Medulla oblongata (tissue), 1 donor: Measurements from ENCODE around the gene GALNT12.

Experiments used
- DNase-seq: peaks from one replicate; pipeline ENCODE4 v3.0.0-alpha.2; 2015; ENCODE audit errors: extremely low spot score

GALNT12 gene

DNA sequence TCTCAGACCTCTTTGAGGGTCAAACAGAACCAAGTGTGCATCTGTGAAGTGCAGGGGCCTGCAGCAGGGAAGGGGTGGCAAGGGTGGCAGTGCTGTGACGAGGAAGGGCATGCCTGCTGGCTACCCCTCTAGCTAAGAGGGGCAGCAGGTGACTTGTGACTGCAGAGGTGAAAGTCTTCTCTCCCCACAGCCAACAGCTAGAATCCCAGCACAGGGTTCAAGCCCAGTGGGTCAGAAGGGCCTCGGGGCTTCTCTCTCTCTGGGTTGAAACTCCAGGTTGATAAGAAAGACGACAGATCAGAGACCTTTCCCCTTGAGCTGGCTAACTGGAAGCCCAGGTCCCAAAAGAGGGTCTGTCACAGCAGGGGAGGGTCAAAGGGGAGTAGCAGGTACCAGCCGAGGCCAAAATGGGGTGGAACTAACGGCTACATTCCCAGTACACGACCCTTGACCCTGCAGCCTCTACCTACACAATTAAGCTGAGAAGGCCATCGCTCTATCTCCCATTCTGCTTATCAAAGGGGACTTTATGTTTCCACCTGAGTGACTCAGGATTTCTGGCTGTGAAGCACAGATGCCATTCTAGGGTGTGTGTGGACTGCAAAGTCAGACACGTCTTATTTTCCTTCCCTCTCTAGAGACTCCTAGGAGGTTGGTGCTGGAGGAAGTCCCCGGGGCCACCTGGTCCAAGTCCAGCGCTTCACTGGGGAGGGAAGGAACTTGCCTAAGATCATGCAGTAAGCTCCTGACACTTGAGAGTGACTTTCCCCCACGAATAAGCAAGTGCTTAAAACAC, 25.7 kb upstream of the GALNT12 start:
- no peak for DNase-seq

DNA sequence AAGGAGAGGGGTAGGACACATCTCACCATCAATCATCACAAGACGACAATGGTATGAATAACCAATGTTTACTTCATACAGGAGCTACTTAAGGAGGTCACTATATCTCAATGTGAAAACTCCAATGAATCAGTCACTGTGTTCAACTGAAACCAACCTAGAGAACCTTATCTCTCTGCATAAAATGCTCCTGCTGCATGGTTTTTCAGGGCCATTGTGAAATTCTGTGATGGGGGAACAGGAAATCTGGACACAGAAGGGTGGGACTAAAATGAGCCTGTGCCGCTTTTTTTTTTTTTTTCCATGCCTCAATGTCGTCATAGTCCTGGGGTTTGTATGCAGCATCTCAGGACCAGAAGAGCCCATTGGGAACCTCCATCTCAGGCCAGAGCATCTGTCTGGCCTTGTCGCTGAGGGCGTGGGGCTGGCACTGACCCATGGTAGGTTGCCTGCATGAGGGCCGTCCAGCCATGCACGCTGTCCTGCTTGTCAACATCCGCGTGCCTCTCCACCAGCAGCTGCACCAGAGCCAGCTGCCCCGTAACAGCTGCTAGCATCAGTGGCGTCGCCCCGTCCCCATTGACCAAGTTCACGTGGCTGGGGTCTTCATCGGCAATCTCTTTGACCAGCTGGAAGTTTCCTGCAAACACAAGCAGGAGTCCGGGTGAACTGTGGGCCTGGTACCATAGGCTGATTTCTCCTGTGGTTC, 23.8 kb upstream of the GALNT12 start:
- no peak for DNase-seq

DNA sequence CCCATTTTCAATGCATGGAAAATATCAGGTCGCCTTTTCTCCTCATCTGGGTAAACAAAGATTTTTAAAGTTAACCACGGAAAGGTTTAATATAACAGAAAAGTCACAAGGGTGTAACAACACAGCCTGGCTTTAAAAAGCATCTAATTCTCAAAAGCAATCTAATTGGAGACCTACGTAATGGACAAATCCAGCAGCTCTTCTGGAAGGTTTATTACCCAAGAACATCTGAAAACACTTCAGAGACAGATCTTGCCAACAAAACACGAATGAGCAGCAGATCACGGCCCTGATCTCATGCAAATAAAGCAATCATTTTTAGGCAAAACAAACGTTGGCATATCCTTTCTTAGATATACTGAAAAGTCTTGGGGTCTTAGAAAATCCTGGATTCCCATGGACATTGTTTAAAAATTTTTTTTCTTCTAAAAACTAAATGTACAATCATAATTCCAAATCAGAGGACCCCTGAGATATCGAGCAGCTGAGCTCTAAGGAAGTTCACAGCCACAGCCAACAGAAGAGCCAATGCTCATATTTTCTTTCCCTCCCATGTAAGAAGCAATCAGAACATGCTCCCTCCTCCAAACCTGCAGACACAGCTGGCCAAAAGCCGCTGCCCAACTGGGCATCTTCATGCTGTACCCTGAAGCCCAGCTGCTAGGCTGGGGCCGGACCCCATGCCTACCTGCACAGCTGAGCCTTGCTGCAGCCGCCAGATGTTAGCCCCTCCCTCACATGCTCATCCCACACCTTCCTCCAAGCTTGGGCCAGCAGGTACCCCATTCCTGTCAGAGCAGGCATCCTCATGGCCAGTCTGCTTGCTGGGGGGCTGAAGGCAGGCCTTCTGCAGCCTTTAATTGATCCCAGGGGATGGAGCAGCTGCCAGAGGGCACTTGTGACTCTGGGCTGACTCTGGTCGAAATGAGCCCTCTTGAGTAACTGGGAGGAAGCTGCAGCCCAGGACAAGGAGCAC, 22.4 kb upstream of the GALNT12 start:
- DNase-seq: no peak

DNA sequence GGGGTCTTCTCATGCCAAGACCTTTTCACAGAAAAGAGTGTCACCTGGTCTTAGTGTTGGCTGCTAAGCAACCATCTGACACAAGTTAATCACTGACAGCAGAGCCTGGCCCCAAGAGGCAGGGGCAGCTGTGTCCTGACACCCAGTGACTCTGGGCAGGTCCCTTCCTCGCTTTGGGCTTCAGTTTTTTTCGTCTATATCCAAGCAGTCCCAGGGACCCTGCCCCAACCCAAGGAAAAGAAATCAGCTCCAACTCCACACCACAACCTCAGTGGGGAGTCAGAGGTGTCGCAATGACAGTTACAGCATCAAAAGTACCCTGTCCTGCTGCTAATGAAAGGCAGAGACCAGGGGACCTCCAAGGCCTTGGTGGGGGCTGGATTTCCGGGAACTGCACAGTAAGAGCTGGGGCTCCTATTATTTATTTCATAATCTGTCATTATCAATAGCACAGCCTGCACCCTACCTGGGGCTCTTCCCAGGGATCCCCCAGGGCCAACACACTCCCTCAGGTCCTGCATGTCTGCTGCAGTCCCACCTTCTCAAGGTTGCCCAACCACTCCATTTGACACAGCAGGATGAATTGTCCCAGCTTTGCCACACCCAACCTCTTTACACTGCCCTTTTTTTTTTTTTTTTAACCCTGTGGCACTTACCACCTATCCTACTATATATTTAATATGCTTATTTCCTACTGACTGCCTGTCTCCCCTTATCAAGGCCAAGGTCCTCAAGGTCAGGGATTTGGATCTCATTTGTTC, 20.5 kb upstream of the GALNT12 start:
- no peak for DNase-seq

DNA sequence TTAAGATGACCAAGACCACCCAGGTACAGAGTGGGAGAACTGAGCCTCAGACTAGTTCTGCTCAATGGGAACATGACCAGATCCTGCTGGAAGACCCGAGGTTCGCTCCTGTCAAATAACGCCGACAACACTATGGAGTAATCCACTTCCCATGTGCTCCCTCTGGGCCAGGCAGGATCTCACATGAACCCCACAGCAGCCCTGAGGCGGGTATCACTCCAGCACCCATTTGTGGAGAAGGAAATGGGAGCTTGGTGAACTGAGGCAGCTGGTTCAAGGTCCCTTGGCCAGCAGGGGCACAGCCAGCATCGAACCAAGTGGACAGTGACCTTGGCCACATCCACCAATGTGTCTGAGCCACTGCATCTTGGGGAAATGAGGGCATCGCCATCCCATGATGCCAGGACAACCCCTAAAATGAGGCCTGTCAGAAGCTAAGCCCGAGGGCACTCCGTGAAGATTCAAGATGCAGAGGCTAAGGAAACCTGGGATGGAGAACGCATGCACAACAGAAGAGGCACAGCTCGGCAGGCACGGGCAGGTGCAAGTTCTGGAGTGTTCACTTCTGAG, 19.6 kb upstream of the GALNT12 start:
- no peak for DNase-seq

DNA sequence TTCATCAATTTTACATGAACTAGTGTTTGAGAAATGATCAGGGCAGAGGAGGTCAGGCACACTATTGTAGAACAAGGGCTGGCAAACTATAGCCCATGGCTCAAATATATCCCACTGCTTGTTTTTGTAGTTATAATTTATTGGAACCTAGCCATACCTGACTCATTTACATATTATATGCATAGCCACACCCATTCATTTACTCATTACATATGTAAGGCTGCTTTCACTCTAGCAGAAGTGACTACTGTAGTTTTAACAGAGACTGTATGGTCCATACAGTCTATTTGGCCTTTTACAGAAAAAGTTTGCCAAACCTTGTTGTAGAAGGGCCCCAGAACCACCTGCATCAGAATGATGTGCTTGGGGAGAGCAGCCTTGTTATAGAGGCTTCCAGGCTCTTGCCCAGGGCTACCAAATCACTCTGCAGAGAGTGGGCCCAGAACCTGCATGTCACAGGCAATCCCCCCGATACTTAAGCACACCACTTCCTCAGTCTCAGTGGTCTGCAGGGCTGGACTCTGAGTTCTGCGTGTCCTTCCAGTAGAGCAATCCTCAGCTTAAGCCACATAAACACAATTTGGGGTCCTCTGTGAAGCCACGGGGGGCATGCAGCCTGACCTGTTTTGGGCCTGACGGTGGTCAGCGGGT, 17.9 kb upstream of the GALNT12 start:
- no peak for DNase-seq

DNA sequence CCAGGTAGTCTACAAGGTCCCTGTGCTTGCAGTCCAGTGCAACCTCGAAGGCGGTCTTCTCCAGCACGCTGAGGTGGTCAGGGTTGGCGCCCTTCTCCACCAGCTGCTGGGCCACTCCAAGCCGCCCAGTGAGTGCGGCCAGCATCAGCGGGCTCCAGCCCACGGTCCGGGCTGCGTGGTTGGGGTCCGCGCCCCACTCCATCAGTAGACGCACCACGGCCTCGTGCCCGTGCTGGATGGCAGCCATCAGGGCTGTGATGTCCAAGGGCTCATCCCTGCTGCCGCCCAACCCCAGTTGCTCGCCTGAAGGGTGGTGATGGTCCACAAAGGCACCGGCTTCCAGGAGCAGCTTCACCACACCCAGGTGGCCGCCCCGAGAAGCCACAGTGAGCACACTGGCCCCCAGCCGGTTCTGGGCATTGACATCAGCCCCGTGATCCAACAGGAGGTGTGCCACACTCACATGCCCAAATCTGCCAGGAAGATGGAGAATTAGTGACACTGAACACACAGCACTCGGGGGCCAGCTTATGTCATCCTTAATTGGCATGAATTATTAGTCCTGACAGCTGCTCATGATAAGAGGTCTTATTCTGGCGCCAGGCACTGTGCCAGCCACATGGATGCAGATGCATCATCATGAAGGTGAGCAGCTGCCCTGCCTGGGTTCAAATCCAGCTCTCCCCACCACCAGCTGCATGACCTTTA, 17.2 kb upstream of the GALNT12 start:
- DNase-seq: no peak

DNA sequence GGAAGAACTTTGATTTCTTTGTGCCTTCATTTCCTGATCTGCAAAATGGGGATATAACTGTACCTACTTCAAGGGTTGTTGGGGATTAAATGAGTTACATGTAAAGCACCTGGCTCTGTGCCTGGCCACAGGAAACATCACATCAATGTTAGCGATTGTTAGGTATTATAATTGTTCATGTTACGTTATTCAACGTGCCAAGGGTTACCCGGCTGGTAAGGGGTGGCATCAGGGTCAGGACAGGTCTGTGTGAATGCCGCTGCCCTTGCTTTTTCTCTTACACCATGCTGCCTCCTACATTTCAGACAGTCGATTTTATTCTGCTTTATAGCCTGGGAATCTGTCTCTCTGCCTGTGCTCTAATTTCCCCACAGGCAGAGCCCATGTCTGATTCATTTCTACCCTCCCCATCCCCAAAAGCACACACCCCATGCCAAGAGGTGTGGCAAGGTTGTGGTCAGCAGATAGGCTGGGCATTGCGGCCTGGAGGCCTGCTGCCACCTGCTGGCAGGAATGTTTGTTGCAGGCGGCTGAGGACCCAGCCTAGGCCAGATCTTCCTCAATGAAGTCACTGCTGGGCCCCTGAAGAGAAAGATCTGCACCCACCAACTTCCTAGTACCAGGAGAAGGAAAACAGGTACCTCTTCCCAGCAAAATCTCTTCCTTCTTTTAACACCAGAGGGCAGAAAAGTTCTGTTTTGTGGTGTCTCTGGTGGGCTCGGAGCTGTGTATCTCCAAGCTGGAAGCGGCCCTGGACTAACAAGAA, 16.4 kb upstream of the GALNT12 start:
- peak; percentile 84 for DNase-seq

DNA sequence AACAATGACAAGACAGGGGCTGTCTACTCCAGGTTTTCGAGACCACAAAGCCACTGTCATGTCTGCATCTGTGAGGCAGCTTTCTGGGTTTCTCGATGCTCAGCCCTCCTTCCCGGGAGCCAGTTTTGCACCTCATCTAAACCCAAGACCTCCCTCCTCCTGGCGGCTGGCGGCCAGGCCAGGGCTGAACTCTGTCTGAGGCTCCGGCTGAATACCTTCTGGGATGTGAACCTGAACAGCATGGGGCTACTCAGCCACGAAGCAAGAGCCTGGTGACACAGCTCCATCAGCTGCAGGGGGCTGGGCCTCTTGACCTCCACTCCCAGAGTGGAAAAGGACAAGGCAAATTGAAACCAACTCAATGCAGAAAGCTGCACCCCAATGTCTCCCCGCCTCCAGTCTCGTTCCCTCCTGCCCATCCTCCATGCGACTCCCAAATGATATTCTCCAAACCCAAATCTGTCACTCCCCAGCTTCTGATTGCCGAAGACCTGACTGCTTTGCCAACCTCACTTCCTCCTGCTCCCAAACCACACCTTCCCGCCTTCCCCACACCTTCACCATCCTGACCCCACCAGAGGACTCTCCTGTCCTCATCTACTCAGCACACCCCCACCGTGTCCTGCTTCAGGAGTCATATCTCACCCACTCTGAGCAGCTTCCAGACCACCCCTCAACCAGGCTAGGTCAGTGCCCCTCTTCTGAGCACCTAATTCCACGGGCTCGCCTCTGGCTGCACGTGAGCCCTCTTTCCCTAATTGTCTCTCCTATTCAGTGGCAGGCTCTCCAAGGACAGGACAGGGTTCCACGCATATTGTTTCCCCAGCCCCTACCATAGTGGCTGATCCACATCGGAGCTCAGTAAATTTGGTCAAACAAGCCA, 15.6 kb upstream of the GALNT12 start:
- no peak for DNase-seq

DNA sequence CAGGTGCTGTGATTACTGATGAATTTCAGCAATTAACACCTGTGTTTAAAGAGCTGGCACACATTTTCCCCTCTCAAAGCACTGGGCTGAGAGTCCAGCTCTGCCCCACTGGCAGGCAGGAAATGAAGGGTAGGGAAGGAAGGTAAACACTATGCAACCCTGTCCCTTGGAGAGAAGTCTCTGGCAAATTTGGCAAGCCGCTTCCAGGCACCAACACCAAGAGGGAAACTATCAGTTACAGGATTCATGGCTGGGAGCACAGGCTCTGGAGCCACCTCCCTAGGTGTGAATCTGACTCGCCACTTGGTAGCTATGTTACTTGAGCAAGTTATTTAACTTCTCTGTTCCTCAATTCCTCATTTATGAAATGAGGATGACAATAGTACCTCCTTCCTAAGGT, 14.4 kb upstream of the GALNT12 start:
- no peak for DNase-seq

DNA sequence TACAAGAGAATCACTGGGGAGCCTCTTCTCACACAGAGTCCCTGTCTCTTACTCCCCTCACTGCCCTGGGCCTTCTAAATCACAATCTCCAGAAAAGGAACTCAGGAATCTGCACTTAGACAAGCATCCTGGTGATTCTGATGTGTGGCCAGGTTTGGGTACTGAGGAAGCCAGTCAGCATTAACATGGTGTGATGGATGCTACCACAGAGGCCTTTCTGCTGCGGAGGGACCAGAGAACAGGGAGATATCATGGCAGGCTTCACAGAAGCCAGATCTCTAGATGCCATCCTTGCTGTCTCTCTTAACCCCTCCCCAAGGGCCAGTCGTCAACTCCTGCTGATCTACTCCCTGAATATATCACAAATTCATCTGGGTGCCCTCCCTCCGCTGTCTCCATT, 12.7 kb upstream of the GALNT12 start:
- no peak for DNase-seq

DNA sequence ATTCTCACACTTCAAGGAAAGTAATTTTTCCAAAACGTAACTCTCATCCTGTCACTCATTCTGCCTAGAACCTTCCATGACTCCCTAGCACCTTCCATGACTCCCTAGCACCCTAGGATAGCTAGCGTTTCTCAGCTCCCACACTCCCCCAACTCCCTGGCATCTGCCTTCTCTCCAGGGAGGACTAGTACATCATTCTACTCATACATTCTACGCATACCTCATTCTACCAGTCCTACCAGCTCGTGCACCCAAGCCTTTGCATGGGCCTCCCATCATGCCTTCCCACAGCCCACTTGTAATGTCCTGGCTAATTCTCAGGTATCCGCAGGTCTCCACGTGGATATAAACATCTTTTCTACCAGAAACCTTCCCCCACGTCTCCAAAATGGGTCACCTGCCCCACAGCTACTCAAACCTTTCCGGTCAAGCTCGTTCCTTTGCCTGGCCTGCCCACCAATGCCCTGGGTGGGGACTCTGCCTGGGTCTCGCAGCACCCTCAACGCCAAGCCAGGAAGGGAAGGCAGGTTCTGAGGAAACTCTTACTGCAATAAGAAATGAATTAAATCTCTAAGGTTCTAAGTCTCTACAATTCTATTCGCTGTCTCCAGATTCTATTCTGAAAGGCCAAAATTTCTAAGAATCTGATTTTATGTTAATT, 12.0 kb upstream of the GALNT12 start:
- DNase-seq: no peak

DNA sequence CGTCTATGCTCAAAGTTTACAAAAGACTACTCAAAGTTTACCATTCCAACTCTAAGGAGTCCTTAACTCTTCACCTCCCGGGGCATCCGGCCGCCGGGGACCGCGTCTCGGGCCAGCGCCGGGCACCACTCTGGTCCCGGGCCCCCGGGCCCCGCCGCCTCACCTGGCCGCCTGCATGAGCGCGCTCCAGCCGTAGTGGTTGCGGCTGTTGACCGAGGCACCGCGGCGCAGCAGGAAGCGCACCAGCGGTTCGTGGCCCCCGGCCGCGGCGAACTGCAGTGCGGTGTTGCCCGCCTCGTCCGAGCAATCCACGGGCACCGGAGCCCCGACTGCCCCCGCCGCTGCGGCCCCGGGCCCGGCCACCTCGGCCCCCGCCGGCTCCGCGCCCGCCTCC, 11.5 kb upstream of the GALNT12 start:
- no peak for DNase-seq

DNA sequence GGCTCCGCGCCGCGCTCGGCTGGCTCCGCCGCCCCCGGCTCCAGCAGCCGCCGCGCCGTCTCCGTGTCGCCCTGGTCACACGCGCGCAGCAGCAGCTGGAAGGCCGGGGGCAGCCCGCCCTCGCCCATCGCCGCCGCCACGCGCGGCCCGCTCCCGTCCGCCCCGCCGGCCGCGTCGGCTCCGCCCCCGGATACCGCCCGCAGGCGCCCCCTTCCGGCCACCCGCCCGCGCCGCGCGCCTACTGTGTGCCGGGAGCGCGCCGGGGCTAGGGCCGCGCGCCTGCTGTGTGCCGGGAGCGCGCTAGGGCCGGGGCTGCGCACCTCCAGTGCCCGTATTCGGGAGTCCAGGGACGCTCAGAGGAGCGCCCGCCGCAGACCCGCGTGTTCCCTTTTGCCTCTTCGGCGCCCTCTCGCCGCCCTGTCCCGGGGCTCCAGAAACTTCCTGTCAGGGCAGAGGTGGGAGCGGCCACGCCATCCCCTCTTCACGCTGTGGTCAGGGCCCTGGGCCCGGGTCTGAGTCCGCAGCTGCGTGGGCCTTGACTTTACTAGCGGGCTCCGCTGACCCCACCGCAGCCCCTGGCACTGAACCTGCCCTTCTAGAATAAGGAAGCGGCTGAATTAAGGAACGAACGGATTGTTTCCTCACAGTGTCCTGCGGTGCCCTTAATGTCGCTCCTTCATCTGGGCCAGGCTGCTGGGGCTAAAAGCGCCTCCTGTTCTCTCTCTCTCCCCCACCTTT, 10.9 kb upstream of the GALNT12 start, which contains the start of gene ANKS6:
Gene ANKS6, minus strand, starts transcription at position 192 of the 738 bp plus-strand sequence. Its CDS starts 64 bp downstream, at position 128.
- peak; percentile 82 for DNase-seq

DNA sequence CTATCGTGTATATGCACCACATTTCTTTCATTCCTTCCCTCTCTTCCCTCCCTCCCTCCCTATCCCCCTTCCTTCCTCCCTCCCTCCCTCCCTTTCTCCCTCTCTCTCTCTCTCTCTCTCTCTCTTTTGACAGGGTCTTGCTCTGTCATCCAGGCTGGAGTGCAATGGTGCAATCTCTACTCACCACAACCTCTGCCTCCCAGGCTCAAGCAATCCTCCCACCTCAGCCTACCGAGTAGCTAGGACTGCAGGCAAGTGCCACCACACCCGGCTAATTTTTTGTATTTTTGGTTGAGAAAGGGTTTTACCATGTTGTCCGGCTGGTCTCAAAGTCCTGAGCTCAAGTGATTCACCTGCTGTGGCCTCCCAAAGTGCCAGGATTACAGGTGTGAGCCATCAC, 10.0 kb upstream of the GALNT12 start:
- DNase-seq: no peak

DNA sequence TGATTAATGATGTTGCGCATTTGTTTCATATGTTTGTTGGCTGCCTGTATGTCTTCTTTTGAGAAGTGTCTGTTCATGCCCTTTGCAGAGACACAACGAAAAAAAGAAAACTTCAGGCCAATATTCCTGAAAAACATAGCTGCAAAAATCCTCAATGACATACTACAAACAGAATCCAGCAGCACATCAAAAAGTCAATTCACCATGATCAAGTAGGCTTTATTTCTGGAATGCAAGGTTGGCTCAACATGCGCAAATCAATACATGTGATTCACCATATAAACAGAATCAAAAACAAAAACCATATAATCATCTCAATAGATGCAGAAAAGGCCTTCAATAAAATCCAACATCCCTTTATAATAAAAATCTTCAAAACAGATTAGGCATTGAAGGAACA, 9.2 kb upstream of the GALNT12 start:
- no peak for DNase-seq

DNA sequence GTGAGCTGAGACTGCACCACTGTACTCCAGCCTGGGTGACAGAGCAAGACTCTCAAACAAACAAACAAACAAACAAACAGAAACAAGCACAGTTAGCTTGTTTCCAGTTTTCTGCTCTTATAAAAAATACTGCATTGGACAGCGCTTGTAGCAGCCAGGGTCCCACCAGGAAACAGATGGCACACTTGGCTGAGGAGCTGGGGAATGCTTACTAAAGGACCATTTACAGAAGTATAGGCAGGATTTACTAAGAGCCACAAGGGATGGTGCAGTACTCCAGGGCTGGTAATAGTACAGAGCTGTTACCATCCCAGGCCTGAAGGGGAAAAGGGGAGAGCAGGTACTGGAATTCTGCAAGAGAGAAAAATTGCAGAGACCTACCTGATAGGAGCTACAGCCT, 5.9 kb upstream of the GALNT12 start:
- no peak for DNase-seq
